ENCODE results near the gene NSMF.

- no peak for TF ChIP-seq POLR2AphosphoS5 (IDR thresholded peaks at IDR 0.05; ENCODE audit: borderline replicate concordance, low read depth, low read length)
- TF ChIP-seq EZH2 (IDR thresholded peaks at IDR 0.05): no peak
- TF ChIP-seq FOXP2 (optimal IDR thresholded peaks at IDR 0.05; ENCODE audit: control extremely low read depth, extremely low read length, insufficient read depth): no peak
These were observed 17.7 kb downstream of the NSMF start, which contains the start of gene ENTPD8 for GRCh38 chr9:137441289-137441934.

All from SK-N-MC (cell line).